Measurements from ENCODE around the gene PLXNA4. TPM values are rescaled to one million over a fixed set of nuclear protein-coding genes. Genes with fewer than 3 reads are reported as not detected.

Gene PLXNA4
- polyA plus RNA-seq, 2 of the 4 experiments (the other 2 are of a cell fraction) = 0.12 to 0.34 TPM

GRCh38 chr7:132121987-132122386 lies 454.3 kb downstream of the PLXNA4 start (continued):
- TF ChIP-seq ZSCAN20 (CRISPR knock-in tag; IDR thresholded peaks at IDR 0.05) = no peak

DNA sequence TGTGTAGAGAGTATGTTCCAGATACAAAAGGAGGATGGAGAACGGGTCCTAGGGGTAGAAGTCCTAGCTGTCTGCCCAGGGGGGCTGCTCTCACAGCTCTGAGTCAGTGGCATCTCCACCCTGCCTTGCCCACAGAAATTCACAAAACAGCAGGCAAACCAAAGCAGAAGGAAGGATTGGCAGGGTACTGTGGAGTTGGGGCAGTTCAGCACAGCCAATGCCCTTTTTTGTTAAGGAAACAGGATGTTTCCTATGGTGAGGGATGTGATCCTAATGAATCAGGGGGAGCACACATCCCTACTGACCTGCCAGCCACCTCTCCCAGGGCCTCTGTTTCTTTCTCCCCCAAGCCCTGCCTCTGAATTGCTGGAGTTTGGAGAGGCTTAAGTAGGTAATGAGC lies 457.6 kb downstream of the PLXNA4 start:
- CTCF ChIA-PET = interaction anchor here (0.7 kb wide), 1 partner anchor 39 kb away, joined by 3 read pairs; no protein-coding TSS in a partner anchor

GRCh38 chr7:132117636-132118035 lies 458.6 kb downstream of the PLXNA4 start:
- FAIRE-seq (no peak), ATAC-seq (no peak), DNase-seq (ENCODE audit: low read depth in 1 of 2, low spot score in 1 of 2) (no peak)
- Histone ChIP-seq H3K9me3 (no peaks in the 10 kb centered on the region), H3K4me3 (no peak overlapping the region), H3K27ac (peak overlapping the region; percentile 81 to 86), H3K4me1 (peaks cover 43% of the 10 kb centered on the region), H3K4me2 (peak overlapping the region; percentile 66)
- WGBS (ENCODE audit: missing lambda C conversion rate) = 71% methylated on average over 6 of the region's 6 CpGs
- ChIA-PET POLR2A (no interaction called here), CTCF (interaction anchor here (0.7 kb wide), 2 partner anchors 40 to 172 kb away, joined by 3 read pairs; no protein-coding TSS in a partner anchor)
- no peak for TF ChIP-seq POLR2AphosphoS2 (conservative IDR thresholded peaks at IDR 0.05; ENCODE audit: low read length)
- TF ChIP-seq E2F6 (IDR thresholded peaks at IDR 0.05; ENCODE audit: borderline replicate concordance, low read depth) = no peak
- TF ChIP-seq HOXB13 (CRISPR knock-in tag; IDR thresholded peaks at IDR 0.05; ENCODE audit: low read depth) = no peak
- TF ChIP-seq, protein P1, sequence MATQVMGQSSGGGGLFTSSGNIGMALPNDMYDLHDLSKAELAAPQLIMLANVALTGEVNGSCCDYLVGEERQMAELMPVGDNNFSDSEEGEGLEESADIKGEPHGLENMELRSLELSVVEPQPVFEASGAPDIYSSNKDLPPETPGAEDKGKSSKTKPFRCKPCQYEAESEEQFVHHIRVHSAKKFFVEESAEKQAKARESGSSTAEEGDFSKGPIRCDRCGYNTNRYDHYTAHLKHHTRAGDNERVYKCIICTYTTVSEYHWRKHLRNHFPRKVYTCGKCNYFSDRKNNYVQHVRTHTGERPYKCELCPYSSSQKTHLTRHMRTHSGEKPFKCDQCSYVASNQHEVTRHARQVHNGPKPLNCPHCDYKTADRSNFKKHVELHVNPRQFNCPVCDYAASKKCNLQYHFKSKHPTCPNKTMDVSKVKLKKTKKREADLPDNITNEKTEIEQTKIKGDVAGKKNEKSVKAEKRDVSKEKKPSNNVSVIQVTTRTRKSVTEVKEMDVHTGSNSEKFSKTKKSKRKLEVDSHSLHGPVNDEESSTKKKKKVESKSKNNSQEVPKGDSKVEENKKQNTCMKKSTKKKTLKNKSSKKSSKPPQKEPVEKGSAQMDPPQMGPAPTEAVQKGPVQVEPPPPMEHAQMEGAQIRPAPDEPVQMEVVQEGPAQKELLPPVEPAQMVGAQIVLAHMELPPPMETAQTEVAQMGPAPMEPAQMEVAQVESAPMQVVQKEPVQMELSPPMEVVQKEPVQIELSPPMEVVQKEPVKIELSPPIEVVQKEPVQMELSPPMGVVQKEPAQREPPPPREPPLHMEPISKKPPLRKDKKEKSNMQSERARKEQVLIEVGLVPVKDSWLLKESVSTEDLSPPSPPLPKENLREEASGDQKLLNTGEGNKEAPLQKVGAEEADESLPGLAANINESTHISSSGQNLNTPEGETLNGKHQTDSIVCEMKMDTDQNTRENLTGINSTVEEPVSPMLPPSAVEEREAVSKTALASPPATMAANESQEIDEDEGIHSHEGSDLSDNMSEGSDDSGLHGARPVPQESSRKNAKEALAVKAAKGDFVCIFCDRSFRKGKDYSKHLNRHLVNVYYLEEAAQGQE (IDR thresholded peaks at IDR 0.05) = no peak
- TF ChIP-seq SREBF2 (IDR thresholded peaks at IDR 0.05) = no peak
- TF ChIP-seq POLR2A (IDR thresholded peaks at IDR 0.05; ENCODE audit: low read length) = no peak
- no peak for TF ChIP-seq ZNF302 (CRISPR knock-in tag; IDR thresholded peaks at IDR 0.05)
- TF ChIP-seq MAFK (IDR thresholded peaks at IDR 0.05; ENCODE audit: partially characterized antibody) = no peak
- TF ChIP-seq HES2 (IDR thresholded peaks at IDR 0.05) = no peak

More for the DNA sequence above, 457.6 kb downstream of the PLXNA4 start:
- FAIRE-seq (no peak), DNase-seq (ENCODE audit: low read depth in 1 of 2, low spot score in 1 of 2) (no peak), ATAC-seq (no peak)
- H3K4me3 ChIP-seq = no peak overlapping the region
- H3K4me2 ChIP-seq = 0 out of 3 replicates have a peak overlapping the region, but pooled peaks have one; percentile 10
- 67% methylated on average over 1 of the region's 1 CpG for WGBS (ENCODE audit: missing lambda C conversion rate)
- H3K9me3 ChIP-seq = no peaks in the 10 kb centered on the region
- peak overlapping the region; percentile 81 to 86 for H3K27ac ChIP-seq
- POLR2A ChIA-PET = no interaction called here
- TF ChIP-seq RAD21 (conservative IDR thresholded peaks at IDR 0.05 in 1 of 2, IDR thresholded peaks at IDR 0.05 in 1 of 2) (no peak), PHF8 (IDR thresholded peaks at IDR 0.05; ENCODE audit: borderline replicate concordance, low read depth) (no peak), KDM5A (IDR thresholded peaks at IDR 0.05) (no peak), RCOR1 (IDR thresholded peaks at IDR 0.05; ENCODE audit: low read depth, low read length) (no peak), JUNB (IDR thresholded peaks at IDR 0.05) (no peak), HOXB5 (CRISPR knock-in tag; IDR thresholded peaks at IDR 0.05) (no peak), EP300 (IDR thresholded peaks at IDR 0.05) (no peak), POLR2AphosphoS2 (conservative IDR thresholded peaks at IDR 0.05; ENCODE audit: low read length) (no peak), BHLHE40 (IDR thresholded peaks at IDR 0.05; ENCODE audit: low read depth, low read length) (no peak), KDM1A (IDR thresholded peaks at IDR 0.05; ENCODE audit: low read depth) (no peak), CEBPB (IDR thresholded peaks at IDR 0.05) (no peak)
- peaks cover 43% of the 10 kb centered on the region for H3K4me1 ChIP-seq

Data from A549 (cell line).